HCT116 (cell line): Measurements from ENCODE around the gene SLC25A25. TPM values are rescaled to one million over a fixed set of nuclear protein-coding genes. Genes with fewer than 3 reads are reported as not detected.

ENCODE experiments used
- ATAC-seq: fragments of 200-7000 bp; cut with Tn5 transposase; 2 replicates; pipeline ENCODE4 v1.9.1; 2020; ENCODE audit warnings: mild to moderate bottlenecking, moderate library complexity
- BruUV-seq: library from RNA; stranded (reverse); fragments of 400-500 nt; replicated peaks from 2 replicates; lab custom pipeline; 2021; lab: Mats Ljungman, UMichigan
- CTCF ChIA-PET: fragments of 300-600 bp; sonication (Branson Sonifier 250); formaldehyde crosslinking; loops from one replicate; lab custom pipeline; 2021; ENCODE audit warnings: antibody characterized with exemption; lab: Charles Lee
- POLR2A ChIA-PET: fragments of 300-600, 350-600 bp; sonication (Branson Sonifier 250); formaldehyde crosslinking; loops from one replicate; lab custom pipeline; 2021; ENCODE audit warnings: antibody characterized with exemption; lab: Charles Lee
- RAD21 ChIA-PET, 2 experiments: fragments of 300-600 bp; sonication (Branson Sonifier 250); formaldehyde crosslinking; loops; one replicate each; lab custom pipeline; 2023; ENCODE audit warnings: low total read pairs in 2 of 2; ENCODE audit not compliant: uncharacterized antibody in 2 of 2, unreplicated experiment in 2 of 2, low non-redundant PET in 1 of 2; lab: Charles Lee
- DNase-seq: peaks from one replicate; pipeline ENCODE4 v3.0.0-alpha.2; 2010; ENCODE audit warnings: low read depth, low spot score
- H2AFZ ChIP-seq: fragments of 200-600 bp; shearing (Covaris generic), sonication (generic); 2 replicates; pipeline ENCODE4 v1.6.1; 2017; ENCODE audit warnings: low read depth, mixed run types, mixed read lengths, antibody characterized with exemption, low read length; ENCODE audit not compliant: poor library complexity, severe bottlenecking
- H3K27ac ChIP-seq: 2 replicates; pipeline ENCODE4 v1.5.1; 2012; ENCODE audit warnings: low read depth, low read length
- H3K27me3 ChIP-seq: fragments of 200-600 bp; sonication (generic); 2 replicates; pipeline ENCODE4 v1.6.1; 2016; ENCODE audit warnings: mixed run types, low read length, mixed read lengths; ENCODE audit not compliant: insufficient read depth
- H3K36me3 ChIP-seq, 2 experiments: fragments of 200-500 bp in 1 of 2; fragments of 200-600 bp in 1 of 2; sonication (Bioruptor generic) in 1 of 2; sonication (generic) in 1 of 2; 2 replicates each; pipeline versions ENCODE4 v1.5.1 to v1.6.1; 2014 to 2016; ENCODE audit warnings: low read length in 2 of 2, inconsistent platforms in 1 of 2, mixed read lengths in 1 of 2, mixed run types in 1 of 2; ENCODE audit not compliant: insufficient read depth in 2 of 2, control insufficient read depth in 1 of 2
- H3K4me1 ChIP-seq, 2 experiments: fragments of 200-600 bp in 1 of 2; sonication (generic) in 1 of 2; 2 replicates each; pipeline versions ENCODE4 v1.5.1 to v1.6.1; 2012 to 2017; ENCODE audit warnings: low read length in 2 of 2, inconsistent platforms in 1 of 2, mild to moderate bottlenecking in 1 of 2, mixed read lengths in 1 of 2, mixed run types in 1 of 2, moderate library complexity in 1 of 2; ENCODE audit not compliant: insufficient read depth in 2 of 2, control insufficient read depth in 1 of 2
- H3K4me2 ChIP-seq: fragments of 200-600 bp; sonication (generic); 2 replicates; pipeline ENCODE4 v1.6.1; 2017; ENCODE audit warnings: mixed run types, low read length, mixed read lengths
- H3K4me3 ChIP-seq, 2 experiments: fragments of 200-600 bp in 1 of 2; sonication (generic) in 1 of 2; replicated peaks in 1 of 2; 2 replicates each; pipeline ENCODE4 v1.5.1; 2011 to 2016; ENCODE audit warnings: low read length in 2 of 2, control low read depth in 1 of 2, low read depth in 1 of 2, mild to moderate bottlenecking in 1 of 2, mixed read lengths in 1 of 2, mixed run types in 1 of 2
- H3K79me2 ChIP-seq: fragments of 200-600 bp; sonication (generic); 2 replicates; pipeline ENCODE4 v1.6.1; 2017; ENCODE audit warnings: mild to moderate bottlenecking, mixed run types, low read length, moderate library complexity, mixed read lengths; ENCODE audit not compliant: insufficient read depth
- H3K9ac ChIP-seq: fragments of 200-600 bp; sonication (generic); 2 replicates; pipeline ENCODE4 v1.6.1; 2016; ENCODE audit warnings: low read length, mixed read lengths
- H3K9me2 ChIP-seq: fragments of 200-600 bp; sonication (generic), shearing (Covaris generic); 2 replicates; pipeline ENCODE4 v1.6.1; 2017; ENCODE audit warnings: mixed run types, mild to moderate bottlenecking, moderate library complexity; ENCODE audit not compliant: insufficient read depth
- H3K9me3 ChIP-seq, 2 experiments: fragments of 200-500 bp in 1 of 2; fragments of 200-600 bp in 1 of 2; sonication (Bioruptor generic) in 1 of 2; sonication (generic) in 1 of 2; 2 replicates each; pipeline ENCODE4 v1.6.1; 2014 to 2017; ENCODE audit warnings: low read length in 2 of 2, mixed read lengths in 2 of 2, inconsistent platforms in 1 of 2, low read depth in 1 of 2, mild to moderate bottlenecking in 1 of 2, mixed run types in 1 of 2, moderate library complexity in 1 of 2; ENCODE audit not compliant: control insufficient read depth in 1 of 2, insufficient read depth in 1 of 2
- H4K20me1 ChIP-seq: fragments of 200-600 bp; sonication (generic), shearing (Covaris generic); 2 replicates; pipeline ENCODE4 v1.6.1; 2017; ENCODE audit warnings: mixed run types, mild to moderate bottlenecking, moderate library complexity; ENCODE audit not compliant: insufficient read depth
- CEBPB ChIP-seq: IDR thresholded peaks from 2 replicates; pipeline ENCODE4 v1.6.1; 2012; ENCODE audit warnings: low read depth
- EGR1 ChIP-seq: IDR thresholded peaks from 2 replicates; pipeline ENCODE4 v1.6.1; 2012; ENCODE audit warnings: low read depth
- ELF1 ChIP-seq: IDR thresholded peaks from 2 replicates; pipeline ENCODE4 v1.6.1; 2012; ENCODE audit warnings: low read depth, borderline replicate concordance
- EZH2phosphoT487 ChIP-seq: fragments of 200-600 bp; IDR thresholded peaks from 2 replicates; pipeline ENCODE4 v1.6.1; 2018; ENCODE audit warnings: antibody characterized with exemption, borderline replicate concordance
- FOSL1 ChIP-seq: IDR thresholded peaks from 2 replicates; pipeline ENCODE4 v1.6.1; 2012; ENCODE audit warnings: low read depth
- POLR2A ChIP-seq: IDR thresholded peaks from 2 replicates; pipeline ENCODE4 v1.7.0; 2011; ENCODE audit warnings: borderline replicate concordance; ENCODE audit not compliant: insufficient read depth, insufficient read length; ENCODE audit errors: extremely low read depth
- POLR2AphosphoS5 ChIP-seq: IDR thresholded peaks from 2 replicates; pipeline ENCODE4 v1.6.1; 2011; ENCODE audit warnings: mild to moderate bottlenecking, low read depth, low read length, moderate library complexity
- RAD21 ChIP-seq: IDR thresholded peaks from 2 replicates; pipeline ENCODE4 v1.6.1; 2012; ENCODE audit warnings: low read depth, mild to moderate bottlenecking
- SRF ChIP-seq: IDR thresholded peaks from 2 replicates; pipeline ENCODE4 v1.6.1; 2012; ENCODE audit warnings: low read depth
- ZFX ChIP-seq: fragments of 450-650 bp; IDR thresholded peaks from 2 replicates; pipeline ENCODE4 v1.6.1; 2017
- ZNF274 ChIP-seq: fragments of 200-500 bp; sonication (Bioruptor generic); IDR thresholded peaks from 2 replicates; pipeline ENCODE4 v1.6.1; 2014; ENCODE audit warnings: mild to moderate bottlenecking, low read depth, low read length, inconsistent platforms
- intact Hi-C: fragments of 100-400 bp; cut with micrococcal nuclease; formaldehyde crosslinking; loops from 2 replicates; pipeline ENCODE4 v1.10.0; 2022
- total RNA-seq: library from RNA; stranded (reverse); gene quantifications from one replicate; pipeline ENCODE4 v1.2.1, GENCODE V29; 2021; ENCODE audit not compliant: unreplicated experiment
- TF ChIP-seq, protein P1 (sequence below), 3 experiments: fragments of 200-600 bp in 1 of 3; sonication (generic) in 1 of 3; IDR thresholded peaks in 2 of 3; conservative IDR thresholded peaks in 1 of 3; 2 replicates each; pipeline ENCODE4 v1.5.1; 2012 to 2017; ENCODE audit warnings: low read depth in 2 of 3, low read length in 2 of 3, antibody characterized with exemption in 1 of 3, borderline replicate concordance in 1 of 3, control low read depth in 1 of 3, mild to moderate bottlenecking in 1 of 3, mixed read lengths in 1 of 3, mixed run types in 1 of 3, moderate library complexity in 1 of 3; ENCODE audit not compliant: insufficient read depth in 1 of 3
- TF ChIP-seq, protein P2 (sequence below): IDR thresholded peaks from 2 replicates; pipeline ENCODE4 v1.6.1; 2012
- TF ChIP-seq, protein P3 (sequence below): IDR thresholded peaks from 2 replicates; pipeline ENCODE4 v1.6.1; 2012
- TF ChIP-seq, protein P4 (sequence below): IDR thresholded peaks from 2 replicates; pipeline ENCODE4 v1.6.1; 2011; ENCODE audit warnings: mild to moderate bottlenecking, low read length, moderate library complexity; ENCODE audit not compliant: insufficient replicate concordance; ENCODE audit errors: extremely low read depth

SLC25A25 gene
- total RNA-seq, 1 experiment from 2014 or later = 15.3 TPM

DNA sequence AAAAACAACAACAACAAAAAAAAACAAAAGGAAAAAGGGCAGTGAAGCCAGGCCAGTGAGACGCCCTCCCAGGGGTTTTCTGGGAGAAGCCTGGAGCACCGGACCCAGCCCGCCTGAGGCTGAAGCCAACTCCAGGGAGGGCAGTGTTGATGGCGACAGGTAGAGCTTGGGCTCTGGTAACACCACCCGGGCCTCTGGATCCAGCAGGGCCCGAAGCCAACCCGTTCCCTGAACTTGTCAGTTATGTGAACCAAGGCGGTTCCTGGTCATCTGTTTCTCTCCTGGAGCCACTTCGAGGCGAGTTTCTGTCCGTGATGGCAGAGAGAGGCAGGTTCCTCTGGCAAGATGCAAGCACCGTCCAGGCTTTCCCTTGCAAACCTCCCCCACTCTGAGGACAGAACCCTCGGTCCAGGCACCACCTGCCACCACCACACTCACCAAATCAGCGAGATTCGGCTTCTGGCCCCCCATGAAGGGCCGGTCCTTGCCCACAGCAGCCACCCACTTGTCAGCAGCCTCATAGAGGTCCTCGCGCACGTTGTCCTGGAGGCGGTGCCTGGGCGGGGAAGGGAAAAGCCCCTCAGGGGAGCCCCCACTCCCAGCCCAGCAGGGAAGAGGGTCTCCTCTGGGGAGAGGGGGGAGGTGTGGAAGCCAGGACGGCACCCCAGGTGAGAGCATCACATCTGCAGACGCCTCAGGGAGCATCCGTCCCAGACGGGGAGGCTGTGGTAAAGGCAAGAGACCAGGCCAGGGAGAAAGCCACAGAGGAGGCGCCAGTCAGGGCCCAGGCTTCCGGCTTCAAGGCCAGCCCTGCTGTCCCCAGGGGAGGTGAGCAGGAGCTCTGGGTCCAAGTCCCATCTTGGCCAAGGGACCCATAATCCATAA, 54.1 kb downstream of the SLC25A25 start:
- Histone ChIP-seq H4K20me1 (peaks cover 9% of the 10 kb centered on the region; the same call in 1 of the 2 replicates), H3K36me3 (peaks cover 6 to 30% of the 10 kb centered on the region in 2 experiments; a peak in 3 of 4 replicates), H3K27me3 (no peaks in the 10 kb centered on the region), H3K4me2 (no peak overlapping the region), H3K79me2 (peaks cover 36% of the 10 kb centered on the region), H3K9ac (no peak overlapping the region), H3K4me1 (peaks cover 12 to 23% of the 10 kb centered on the region in 2 experiments), H3K4me3 (no peak overlapping the region), H3K27ac (no peak overlapping the region), H2AFZ (no peak overlapping the region), H3K9me3 (no peaks in the 10 kb centered on the region), H3K9me2 (no peaks in the 10 kb centered on the region)
- POLR2A ChIA-PET = no interaction called here
- RAD21 ChIA-PET = no interaction called here
- CTCF ChIA-PET = no interaction called here
- DNase-seq (no peak), ATAC-seq (no peak)
- no TSS peak for BruUV-seq
- TF ChIP-seq ZFX = no peak
- TF ChIP-seq, protein P1, sequence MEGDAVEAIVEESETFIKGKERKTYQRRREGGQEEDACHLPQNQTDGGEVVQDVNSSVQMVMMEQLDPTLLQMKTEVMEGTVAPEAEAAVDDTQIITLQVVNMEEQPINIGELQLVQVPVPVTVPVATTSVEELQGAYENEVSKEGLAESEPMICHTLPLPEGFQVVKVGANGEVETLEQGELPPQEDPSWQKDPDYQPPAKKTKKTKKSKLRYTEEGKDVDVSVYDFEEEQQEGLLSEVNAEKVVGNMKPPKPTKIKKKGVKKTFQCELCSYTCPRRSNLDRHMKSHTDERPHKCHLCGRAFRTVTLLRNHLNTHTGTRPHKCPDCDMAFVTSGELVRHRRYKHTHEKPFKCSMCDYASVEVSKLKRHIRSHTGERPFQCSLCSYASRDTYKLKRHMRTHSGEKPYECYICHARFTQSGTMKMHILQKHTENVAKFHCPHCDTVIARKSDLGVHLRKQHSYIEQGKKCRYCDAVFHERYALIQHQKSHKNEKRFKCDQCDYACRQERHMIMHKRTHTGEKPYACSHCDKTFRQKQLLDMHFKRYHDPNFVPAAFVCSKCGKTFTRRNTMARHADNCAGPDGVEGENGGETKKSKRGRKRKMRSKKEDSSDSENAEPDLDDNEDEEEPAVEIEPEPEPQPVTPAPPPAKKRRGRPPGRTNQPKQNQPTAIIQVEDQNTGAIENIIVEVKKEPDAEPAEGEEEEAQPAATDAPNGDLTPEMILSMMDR (IDR thresholded peaks at IDR 0.05 in 2 of 3, conservative IDR thresholded peaks at IDR 0.05 in 1 of 3; ENCODE audit: borderline replicate concordance in 1 of 3, insufficient read depth in 1 of 3, low read depth in 2 of 3, low read length in 2 of 3) = no peak
- TF ChIP-seq CEBPB = no peak
- TF ChIP-seq FOSL1 = no peak
- TF ChIP-seq, protein P2, sequence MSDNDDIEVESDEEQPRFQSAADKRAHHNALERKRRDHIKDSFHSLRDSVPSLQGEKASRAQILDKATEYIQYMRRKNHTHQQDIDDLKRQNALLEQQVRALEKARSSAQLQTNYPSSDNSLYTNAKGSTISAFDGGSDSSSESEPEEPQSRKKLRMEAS = no peak
- no peak for TF ChIP-seq EZH2phosphoT487
- no peak for TF ChIP-seq ELF1
- no peak for TF ChIP-seq EGR1
- TF ChIP-seq, protein P3, sequence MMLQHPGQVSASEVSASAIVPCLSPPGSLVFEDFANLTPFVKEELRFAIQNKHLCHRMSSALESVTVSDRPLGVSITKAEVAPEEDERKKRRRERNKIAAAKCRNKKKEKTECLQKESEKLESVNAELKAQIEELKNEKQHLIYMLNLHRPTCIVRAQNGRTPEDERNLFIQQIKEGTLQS = no peak
- TF ChIP-seq, protein P4, sequence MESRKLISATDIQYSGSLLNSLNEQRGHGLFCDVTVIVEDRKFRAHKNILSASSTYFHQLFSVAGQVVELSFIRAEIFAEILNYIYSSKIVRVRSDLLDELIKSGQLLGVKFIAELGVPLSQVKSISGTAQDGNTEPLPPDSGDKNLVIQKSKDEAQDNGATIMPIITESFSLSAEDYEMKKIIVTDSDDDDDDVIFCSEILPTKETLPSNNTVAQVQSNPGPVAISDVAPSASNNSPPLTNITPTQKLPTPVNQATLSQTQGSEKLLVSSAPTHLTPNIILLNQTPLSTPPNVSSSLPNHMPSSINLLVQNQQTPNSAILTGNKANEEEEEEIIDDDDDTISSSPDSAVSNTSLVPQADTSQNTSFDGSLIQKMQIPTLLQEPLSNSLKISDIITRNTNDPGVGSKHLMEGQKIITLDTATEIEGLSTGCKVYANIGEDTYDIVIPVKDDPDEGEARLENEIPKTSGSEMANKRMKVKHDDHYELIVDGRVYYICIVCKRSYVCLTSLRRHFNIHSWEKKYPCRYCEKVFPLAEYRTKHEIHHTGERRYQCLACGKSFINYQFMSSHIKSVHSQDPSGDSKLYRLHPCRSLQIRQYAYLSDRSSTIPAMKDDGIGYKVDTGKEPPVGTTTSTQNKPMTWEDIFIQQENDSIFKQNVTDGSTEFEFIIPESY = no peak
- TF ChIP-seq POLR2A = no peak
- TF ChIP-seq POLR2AphosphoS5 = no peak
- no peak for TF ChIP-seq RAD21
- no peak for TF ChIP-seq ZNF274
- TF ChIP-seq SRF = no peak
- intact Hi-C loops = no loop called here
